Measurements from ENCODE around the gene ZNF248. TPM values are rescaled to one million over a fixed set of nuclear protein-coding genes. Genes with fewer than 3 reads are reported as not detected.

The ZNF248 gene
- total and polyA plus RNA-seq, 4 donors: 3.6 to 38.0 (median 6.3) TPM

DNA sequence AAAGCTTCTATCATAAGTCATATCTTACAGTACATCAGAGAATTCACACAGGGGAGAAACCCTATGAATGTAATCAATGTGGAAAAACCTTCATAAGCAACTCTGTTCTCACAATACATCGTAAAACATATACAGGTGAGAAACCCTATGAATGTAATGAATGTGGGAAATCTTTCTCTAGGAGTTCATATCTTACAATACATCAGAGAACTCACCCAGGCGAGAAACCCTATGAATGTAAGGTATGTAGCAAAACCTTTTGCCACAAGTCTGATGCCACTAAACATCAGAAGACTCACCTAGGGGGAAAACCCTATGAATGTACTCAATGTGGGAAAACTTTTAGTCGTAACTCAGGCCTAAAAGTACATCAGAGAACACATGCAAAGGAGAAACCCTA lies 38.3 kb upstream of the ZNF248 start:
- no peak for DNase-seq
- H3K4me1 ChIP-seq (ENCODE audit: control insufficient read depth in 5 of 5, insufficient read depth in 5 of 5, low read length in 5 of 5): no peaks in the 10 kb centered on the region
- no peaks in the 10 kb centered on the region for H3K36me3 ChIP-seq (ENCODE audit: control insufficient read depth in 4 of 4, insufficient read depth in 4 of 4, low read length in 4 of 4)
- TF ChIP-seq, protein P1, sequence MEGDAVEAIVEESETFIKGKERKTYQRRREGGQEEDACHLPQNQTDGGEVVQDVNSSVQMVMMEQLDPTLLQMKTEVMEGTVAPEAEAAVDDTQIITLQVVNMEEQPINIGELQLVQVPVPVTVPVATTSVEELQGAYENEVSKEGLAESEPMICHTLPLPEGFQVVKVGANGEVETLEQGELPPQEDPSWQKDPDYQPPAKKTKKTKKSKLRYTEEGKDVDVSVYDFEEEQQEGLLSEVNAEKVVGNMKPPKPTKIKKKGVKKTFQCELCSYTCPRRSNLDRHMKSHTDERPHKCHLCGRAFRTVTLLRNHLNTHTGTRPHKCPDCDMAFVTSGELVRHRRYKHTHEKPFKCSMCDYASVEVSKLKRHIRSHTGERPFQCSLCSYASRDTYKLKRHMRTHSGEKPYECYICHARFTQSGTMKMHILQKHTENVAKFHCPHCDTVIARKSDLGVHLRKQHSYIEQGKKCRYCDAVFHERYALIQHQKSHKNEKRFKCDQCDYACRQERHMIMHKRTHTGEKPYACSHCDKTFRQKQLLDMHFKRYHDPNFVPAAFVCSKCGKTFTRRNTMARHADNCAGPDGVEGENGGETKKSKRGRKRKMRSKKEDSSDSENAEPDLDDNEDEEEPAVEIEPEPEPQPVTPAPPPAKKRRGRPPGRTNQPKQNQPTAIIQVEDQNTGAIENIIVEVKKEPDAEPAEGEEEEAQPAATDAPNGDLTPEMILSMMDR (IDR thresholded peaks at IDR 0.05; ENCODE audit: control extremely low read depth, extremely low read depth): no peak
- H3K27me3 ChIP-seq (ENCODE audit: control insufficient read depth in 3 of 3, insufficient read depth in 3 of 3, low read length in 2 of 3): no peaks in the 10 kb centered on the region
- WGBS, 2 donors: 72 to 78% methylated on average over 3 of the region's 3 CpGs
- no peak for ATAC-seq (ENCODE audit: insufficient read depth, low FRiP score)
- H3K4me3 ChIP-seq: no peak overlapping the region
- no peak overlapping the region for H3K9ac ChIP-seq (ENCODE audit: insufficient read depth in 1 of 2, low read length in 2 of 2)
- peaks cover 4 to 18% (median 13%) of the 10 kb centered on the region in 4 donors for H3K9me3 ChIP-seq (ENCODE audit: control insufficient read depth in 4 of 4, insufficient read depth in 3 of 4, low read length in 3 of 4)
- no peak overlapping the region for H3K27ac ChIP-seq (ENCODE audit: low read depth in 1 of 2, low read length in 1 of 2)

- Histone ChIP-seq H3K4me3 (no peak overlapping the region), H3K9me3 (ENCODE audit: control insufficient read depth in 4 of 4, insufficient read depth in 3 of 4, low read length in 3 of 4) (peaks cover 0 to 1% (median 0%) of the 10 kb centered on the region in 4 donors), H3K36me3 (ENCODE audit: control insufficient read depth in 4 of 4, insufficient read depth in 4 of 4, low read length in 4 of 4) (no peaks in the 10 kb centered on the region), H3K27ac (ENCODE audit: low read depth in 1 of 2, low read length in 1 of 2) (no peak overlapping the region), H3K4me1 (ENCODE audit: control insufficient read depth in 5 of 5, insufficient read depth in 5 of 5, low read length in 5 of 5) (no peaks in the 10 kb centered on the region), H3K27me3 (ENCODE audit: control insufficient read depth in 3 of 3, insufficient read depth in 3 of 3, low read length in 2 of 3) (no peaks in the 10 kb centered on the region), H3K9ac (ENCODE audit: insufficient read depth in 1 of 2, low read length in 2 of 2) (no peak overlapping the region)
- ATAC-seq (ENCODE audit: insufficient read depth, low FRiP score) (no peak), DNase-seq (no peak)
- TF ChIP-seq, protein P1 (IDR thresholded peaks at IDR 0.05; ENCODE audit: control extremely low read depth, extremely low read depth): no peak
These were observed 28.4 kb upstream of the ZNF248 start for GRCh38 chr10:37885850-37886249.

DNA sequence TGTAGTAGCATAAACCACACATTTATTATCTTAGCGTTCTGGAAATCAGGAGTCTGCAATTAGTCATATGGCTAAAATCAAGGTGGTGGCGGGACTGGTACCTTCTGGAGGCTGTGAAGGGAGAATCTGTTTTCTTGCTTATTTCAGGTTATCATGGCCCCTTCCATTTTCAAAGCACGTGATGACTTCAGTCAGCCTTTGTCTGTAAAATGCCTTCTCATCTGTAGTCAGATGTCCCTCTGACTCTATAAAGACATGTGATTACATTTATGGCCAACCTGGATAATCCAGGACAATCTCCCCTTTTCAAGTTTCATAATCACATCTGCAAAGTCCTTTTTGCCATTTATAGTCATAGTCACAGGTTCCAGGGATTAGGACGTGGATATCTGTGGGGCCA lies 15.5 kb upstream of the ZNF248 start:
- 84 to 85% methylated on average over 4 of the region's 4 CpGs for WGBS, 2 donors
- DNase-seq (no peak), ATAC-seq (ENCODE audit: insufficient read depth, low FRiP score) (no peak)
- no peaks in the 10 kb centered on the region for H3K36me3 ChIP-seq (ENCODE audit: control insufficient read depth in 4 of 4, insufficient read depth in 4 of 4, low read length in 4 of 4)
- H3K4me1 ChIP-seq (ENCODE audit: control insufficient read depth in 5 of 5, insufficient read depth in 5 of 5, low read length in 5 of 5): no peaks in the 10 kb centered on the region
- TF ChIP-seq, protein P1 (IDR thresholded peaks at IDR 0.05; ENCODE audit: control extremely low read depth, extremely low read depth): no peak
- H3K9ac ChIP-seq (ENCODE audit: insufficient read depth in 1 of 2, low read length in 2 of 2): no peak overlapping the region
- peaks cover 0 to 3% (median 1%) of the 10 kb centered on the region in 4 donors for H3K9me3 ChIP-seq (ENCODE audit: control insufficient read depth in 4 of 4, insufficient read depth in 3 of 4, low read length in 3 of 4)
- no peaks in the 10 kb centered on the region for H3K27me3 ChIP-seq (ENCODE audit: control insufficient read depth in 3 of 3, insufficient read depth in 3 of 3, low read length in 2 of 3)
- H3K27ac ChIP-seq (ENCODE audit: low read depth in 1 of 2, low read length in 1 of 2): no peak overlapping the region
- H3K4me3 ChIP-seq: no peak overlapping the region

- Histone ChIP-seq H3K9ac (ENCODE audit: insufficient read depth in 1 of 2, low read length in 2 of 2) (no peak overlapping the region), H3K9me3 (ENCODE audit: control insufficient read depth in 4 of 4, insufficient read depth in 3 of 4, low read length in 3 of 4) (peaks cover 0 to 3% (median 1%) of the 10 kb centered on the region in 4 donors), H3K4me3 (no peak overlapping the region), H3K4me1 (ENCODE audit: control insufficient read depth in 5 of 5, insufficient read depth in 5 of 5, low read length in 5 of 5) (no peaks in the 10 kb centered on the region), H3K27ac (ENCODE audit: low read depth in 1 of 2, low read length in 1 of 2) (no peak overlapping the region), H3K36me3 (ENCODE audit: control insufficient read depth in 4 of 4, insufficient read depth in 4 of 4, low read length in 4 of 4) (no peaks in the 10 kb centered on the region), H3K27me3 (ENCODE audit: control insufficient read depth in 3 of 3, insufficient read depth in 3 of 3, low read length in 2 of 3) (no peaks in the 10 kb centered on the region)
- TF ChIP-seq, protein P1 (IDR thresholded peaks at IDR 0.05; ENCODE audit: control extremely low read depth, extremely low read depth): no peak
- no peak for DNase-seq
- ATAC-seq (ENCODE audit: insufficient read depth, low FRiP score): no peak
- WGBS, 2 donors: 86 to 90% methylated on average over 5 of the region's 5 CpGs
These were observed 14.9 kb upstream of the ZNF248 start for GRCh38 chr10:37872283-37872682.

Measured in lung (tissue), 12 donors.